WTC11 (cell line): ENCODE data around the gene NR2F1. TPM values are rescaled to one million over a fixed set of nuclear protein-coding genes. Genes with fewer than 3 reads are reported as not detected.
A peak's percentile ranks its signal among the peaks of the same experiment; 100 is the strongest.

ENCODE experiments used
- ATAC-seq: fragments of 200-7000 bp; cut with Tn5 transposase; 2 replicates; pipeline ENCODE4 v1.10.0; 2021; ENCODE audit warnings: mild to moderate bottlenecking, moderate library complexity
- CTCF ChIA-PET: fragments of 300-600 bp; sonication (Branson Sonifier 250); formaldehyde crosslinking; loops from one replicate; lab custom pipeline; 2021; ENCODE audit warnings: antibody characterized with exemption; lab: Charles Lee
- POLR2A ChIA-PET: fragments of 350-600 bp; sonication (Branson Sonifier 250); formaldehyde crosslinking; loops from one replicate; lab custom pipeline; 2021; ENCODE audit warnings: antibody characterized with exemption; lab: Charles Lee
- DNase-seq: peaks from one replicate; pipeline ENCODE4 v3.0.0; 2021; ENCODE audit warnings: low spot score
- H3K27ac Mint-ChIP-seq: 2 replicates; pipeline ENCODE4 v1.8.0; 2021; ENCODE audit warnings: mixed read lengths
- H3K27me3 Mint-ChIP-seq: 2 replicates; pipeline ENCODE4 v1.8.0; 2021; ENCODE audit warnings: low read depth, mild to moderate bottlenecking, moderate library complexity, mixed read lengths
- H3K36me3 Mint-ChIP-seq: 2 replicates; pipeline ENCODE4 v1.8.0; 2021; ENCODE audit warnings: mixed read lengths
- H3K4me1 Mint-ChIP-seq: 2 replicates; pipeline ENCODE4 v1.8.0; 2022; ENCODE audit warnings: mixed read lengths
- H3K4me3 Mint-ChIP-seq: 2 replicates; pipeline ENCODE4 v1.8.0; 2021; ENCODE audit warnings: mild to moderate bottlenecking, moderate library complexity, mixed read lengths
- H3K9me3 Mint-ChIP-seq: 2 replicates; pipeline ENCODE4 v1.8.0; 2021; ENCODE audit warnings: mixed read lengths
- ATF1 ChIP-seq: sonication (generic); formaldehyde crosslinking; IDR thresholded peaks from 2 replicates; pipeline ENCODE4 v1.8.1; 2023; ENCODE audit warnings: mild to moderate bottlenecking, moderate library complexity, missing genetic modification reagents
- CREM ChIP-seq: sonication (generic); formaldehyde crosslinking; IDR thresholded peaks from 2 replicates; pipeline ENCODE4 v1.8.1; 2022; ENCODE audit warnings: mild to moderate bottlenecking, missing genetic modification reagents, moderate library complexity
- ETV6 ChIP-seq: sonication (generic); formaldehyde crosslinking; IDR thresholded peaks from 2 replicates; pipeline ENCODE4 v1.8.1; 2022; ENCODE audit warnings: mild to moderate bottlenecking, missing genetic modification reagents
- JUN ChIP-seq: sonication (generic); formaldehyde crosslinking; IDR thresholded peaks from 2 replicates; pipeline ENCODE4 v1.8.0; 2023; ENCODE audit warnings: mild to moderate bottlenecking, missing genetic modification reagents
- total RNA-seq: library from RNA; stranded (reverse); gene quantifications from 3 replicates; pipeline ENCODE4 v1.2.3, GENCODE V29; 2021
- TF ChIP-seq, protein P1 (sequence below): sonication (generic); formaldehyde crosslinking; IDR thresholded peaks from 2 replicates; pipeline ENCODE4 v1.8.0; 2023; ENCODE audit warnings: missing genetic modification reagents, mild to moderate bottlenecking, borderline replicate concordance
- TF ChIP-seq, protein P2 (sequence below): sonication (generic); formaldehyde crosslinking; IDR thresholded peaks from 2 replicates; pipeline ENCODE4 v1.8.1; 2023; ENCODE audit warnings: mild to moderate bottlenecking, missing genetic modification reagents, moderate library complexity
- TF ChIP-seq, protein P3 (sequence below): sonication (generic); formaldehyde crosslinking; IDR thresholded peaks from 2 replicates; pipeline ENCODE4 v1.8.1; 2023; ENCODE audit warnings: mild to moderate bottlenecking, missing genetic modification reagents, moderate library complexity
- TF ChIP-seq, protein P4 (sequence below): sonication (generic); formaldehyde crosslinking; conservative IDR thresholded peaks from 2 replicates; pipeline ENCODE4 v1.8.1; 2023; ENCODE audit warnings: mild to moderate bottlenecking, low read depth, missing genetic modification reagents, moderate library complexity
- TF ChIP-seq, protein P5 (sequence below): sonication (generic); formaldehyde crosslinking; IDR thresholded peaks from 2 replicates; pipeline ENCODE4 v1.8.1; 2022; ENCODE audit warnings: missing genetic modification reagents, borderline replicate concordance

Gene NR2F1
- total RNA-seq, 1 experiment from 2014 or later: 0.31 TPM

DNA sequence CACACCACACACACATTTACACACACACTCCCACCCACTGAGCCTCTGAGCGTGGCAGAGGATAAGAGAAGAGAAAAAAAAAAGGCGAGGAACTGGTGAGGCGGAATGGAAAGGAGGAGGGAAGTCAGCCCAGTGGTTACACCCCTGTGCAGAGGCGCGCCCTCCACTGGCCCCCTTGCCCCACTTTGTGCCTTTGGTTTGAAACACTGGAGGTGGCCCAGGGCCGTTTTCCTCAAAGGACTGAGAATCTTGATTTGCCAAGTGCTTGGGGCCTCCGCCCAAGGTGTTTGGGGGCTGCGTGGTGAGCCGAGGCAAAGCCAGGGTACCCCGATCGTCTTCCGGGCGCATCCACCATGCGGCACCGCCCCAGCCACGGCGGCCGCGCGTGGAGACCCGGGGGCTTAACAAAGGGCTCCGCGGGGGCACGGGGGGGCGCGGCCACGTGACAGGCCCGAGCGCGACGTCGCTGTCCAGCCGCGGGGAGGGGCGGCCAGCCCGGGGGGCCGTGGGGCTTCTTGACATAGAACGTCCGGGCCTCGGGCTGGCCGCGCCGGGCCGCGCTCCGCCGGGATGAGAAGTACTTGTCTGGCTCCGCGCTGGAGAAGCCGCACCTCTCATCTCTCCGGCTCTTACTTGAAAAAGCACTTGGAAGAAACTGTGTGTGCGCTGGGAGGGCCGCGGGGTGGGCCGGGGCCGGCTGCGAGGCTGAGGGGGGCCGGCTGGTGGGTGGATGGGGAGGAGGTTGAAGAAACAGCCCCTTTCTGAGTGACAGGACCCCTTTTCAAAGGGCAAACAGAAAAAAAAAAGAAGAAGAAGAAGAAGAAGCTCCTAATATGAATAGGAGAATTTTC is 21.0 kb downstream of the NR2F1 start (continued):
- TF ChIP-seq, protein P1, sequence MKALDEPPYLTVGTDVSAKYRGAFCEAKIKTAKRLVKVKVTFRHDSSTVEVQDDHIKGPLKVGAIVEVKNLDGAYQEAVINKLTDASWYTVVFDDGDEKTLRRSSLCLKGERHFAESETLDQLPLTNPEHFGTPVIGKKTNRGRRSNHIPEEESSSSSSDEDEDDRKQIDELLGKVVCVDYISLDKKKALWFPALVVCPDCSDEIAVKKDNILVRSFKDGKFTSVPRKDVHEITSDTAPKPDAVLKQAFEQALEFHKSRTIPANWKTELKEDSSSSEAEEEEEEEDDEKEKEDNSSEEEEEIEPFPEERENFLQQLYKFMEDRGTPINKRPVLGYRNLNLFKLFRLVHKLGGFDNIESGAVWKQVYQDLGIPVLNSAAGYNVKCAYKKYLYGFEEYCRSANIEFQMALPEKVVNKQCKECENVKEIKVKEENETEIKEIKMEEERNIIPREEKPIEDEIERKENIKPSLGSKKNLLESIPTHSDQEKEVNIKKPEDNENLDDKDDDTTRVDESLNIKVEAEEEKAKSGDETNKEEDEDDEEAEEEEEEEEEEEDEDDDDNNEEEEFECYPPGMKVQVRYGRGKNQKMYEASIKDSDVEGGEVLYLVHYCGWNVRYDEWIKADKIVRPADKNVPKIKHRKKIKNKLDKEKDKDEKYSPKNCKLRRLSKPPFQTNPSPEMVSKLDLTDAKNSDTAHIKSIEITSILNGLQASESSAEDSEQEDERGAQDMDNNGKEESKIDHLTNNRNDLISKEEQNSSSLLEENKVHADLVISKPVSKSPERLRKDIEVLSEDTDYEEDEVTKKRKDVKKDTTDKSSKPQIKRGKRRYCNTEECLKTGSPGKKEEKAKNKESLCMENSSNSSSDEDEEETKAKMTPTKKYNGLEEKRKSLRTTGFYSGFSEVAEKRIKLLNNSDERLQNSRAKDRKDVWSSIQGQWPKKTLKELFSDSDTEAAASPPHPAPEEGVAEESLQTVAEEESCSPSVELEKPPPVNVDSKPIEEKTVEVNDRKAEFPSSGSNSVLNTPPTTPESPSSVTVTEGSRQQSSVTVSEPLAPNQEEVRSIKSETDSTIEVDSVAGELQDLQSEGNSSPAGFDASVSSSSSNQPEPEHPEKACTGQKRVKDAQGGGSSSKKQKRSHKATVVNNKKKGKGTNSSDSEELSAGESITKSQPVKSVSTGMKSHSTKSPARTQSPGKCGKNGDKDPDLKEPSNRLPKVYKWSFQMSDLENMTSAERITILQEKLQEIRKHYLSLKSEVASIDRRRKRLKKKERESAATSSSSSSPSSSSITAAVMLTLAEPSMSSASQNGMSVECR (CRISPR knock-in tag): no peak
- TF ChIP-seq CREM (CRISPR knock-in tag) (no peak), ATF1 (CRISPR knock-in tag) (no peak), JUN (CRISPR knock-in tag) (no peak)
- TF ChIP-seq, protein P2, sequence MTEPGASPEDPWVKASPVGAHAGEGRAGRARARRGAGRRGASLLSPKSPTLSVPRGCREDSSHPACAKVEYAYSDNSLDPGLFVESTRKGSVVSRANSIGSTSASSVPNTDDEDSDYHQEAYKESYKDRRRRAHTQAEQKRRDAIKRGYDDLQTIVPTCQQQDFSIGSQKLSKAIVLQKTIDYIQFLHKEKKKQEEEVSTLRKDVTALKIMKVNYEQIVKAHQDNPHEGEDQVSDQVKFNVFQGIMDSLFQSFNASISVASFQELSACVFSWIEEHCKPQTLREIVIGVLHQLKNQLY (CRISPR knock-in tag): no peak
- TF ChIP-seq, protein P3, sequence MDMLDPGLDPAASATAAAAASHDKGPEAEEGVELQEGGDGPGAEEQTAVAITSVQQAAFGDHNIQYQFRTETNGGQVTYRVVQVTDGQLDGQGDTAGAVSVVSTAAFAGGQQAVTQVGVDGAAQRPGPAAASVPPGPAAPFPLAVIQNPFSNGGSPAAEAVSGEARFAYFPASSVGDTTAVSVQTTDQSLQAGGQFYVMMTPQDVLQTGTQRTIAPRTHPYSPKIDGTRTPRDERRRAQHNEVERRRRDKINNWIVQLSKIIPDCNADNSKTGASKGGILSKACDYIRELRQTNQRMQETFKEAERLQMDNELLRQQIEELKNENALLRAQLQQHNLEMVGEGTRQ (CRISPR knock-in tag): peak; percentile 70
- TF ChIP-seq, protein P4, sequence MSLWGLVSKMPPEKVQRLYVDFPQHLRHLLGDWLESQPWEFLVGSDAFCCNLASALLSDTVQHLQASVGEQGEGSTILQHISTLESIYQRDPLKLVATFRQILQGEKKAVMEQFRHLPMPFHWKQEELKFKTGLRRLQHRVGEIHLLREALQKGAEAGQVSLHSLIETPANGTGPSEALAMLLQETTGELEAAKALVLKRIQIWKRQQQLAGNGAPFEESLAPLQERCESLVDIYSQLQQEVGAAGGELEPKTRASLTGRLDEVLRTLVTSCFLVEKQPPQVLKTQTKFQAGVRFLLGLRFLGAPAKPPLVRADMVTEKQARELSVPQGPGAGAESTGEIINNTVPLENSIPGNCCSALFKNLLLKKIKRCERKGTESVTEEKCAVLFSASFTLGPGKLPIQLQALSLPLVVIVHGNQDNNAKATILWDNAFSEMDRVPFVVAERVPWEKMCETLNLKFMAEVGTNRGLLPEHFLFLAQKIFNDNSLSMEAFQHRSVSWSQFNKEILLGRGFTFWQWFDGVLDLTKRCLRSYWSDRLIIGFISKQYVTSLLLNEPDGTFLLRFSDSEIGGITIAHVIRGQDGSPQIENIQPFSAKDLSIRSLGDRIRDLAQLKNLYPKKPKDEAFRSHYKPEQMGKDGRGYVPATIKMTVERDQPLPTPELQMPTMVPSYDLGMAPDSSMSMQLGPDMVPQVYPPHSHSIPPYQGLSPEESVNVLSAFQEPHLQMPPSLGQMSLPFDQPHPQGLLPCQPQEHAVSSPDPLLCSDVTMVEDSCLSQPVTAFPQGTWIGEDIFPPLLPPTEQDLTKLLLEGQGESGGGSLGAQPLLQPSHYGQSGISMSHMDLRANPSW (CRISPR knock-in tag): no peak

DNA sequence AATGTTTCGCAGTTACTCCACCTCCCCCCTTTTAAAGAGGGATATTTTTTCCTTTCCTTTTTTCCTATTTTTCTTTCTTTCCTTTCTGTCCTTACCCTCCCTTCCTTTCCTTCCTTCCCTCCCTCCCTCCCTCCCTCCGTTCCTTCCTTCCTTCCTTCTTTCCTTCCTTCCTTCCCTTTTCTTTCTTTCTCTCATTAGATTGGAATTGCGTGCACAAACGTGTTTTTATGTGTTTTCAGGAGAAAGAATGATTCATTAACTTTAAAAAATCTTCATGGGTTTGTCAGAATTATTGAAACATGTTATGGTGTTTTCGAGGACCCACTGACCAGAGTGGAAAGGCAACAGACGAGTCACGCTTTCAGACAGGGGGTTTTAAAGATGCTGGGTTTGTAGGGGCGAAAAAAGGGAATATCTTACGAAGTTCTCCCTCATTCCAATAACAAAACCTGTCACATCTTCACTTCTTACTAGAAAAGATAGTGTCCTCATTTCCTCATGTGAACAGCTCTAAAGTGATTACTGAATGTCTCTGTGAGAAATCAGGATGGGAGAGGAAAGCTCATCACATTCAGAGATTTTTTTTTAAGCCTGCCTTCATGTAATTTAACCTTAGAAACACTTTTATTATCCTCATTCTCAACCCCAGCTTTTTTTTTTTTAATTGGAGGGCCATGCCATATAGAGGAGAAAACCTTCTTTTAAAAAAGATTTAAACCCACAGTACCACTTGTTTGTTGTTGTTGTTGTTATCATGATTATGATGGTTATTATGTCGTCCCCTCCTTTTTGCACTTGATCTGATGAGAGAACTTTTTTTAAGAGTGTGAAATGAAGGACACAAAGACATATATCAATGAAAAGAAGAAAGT is 21.9 kb downstream of the NR2F1 start:
- no peaks in the 10 kb centered on the region for H3K9me3 Mint-ChIP-seq
- no peak for ATAC-seq
- CTCF ChIA-PET: no interaction called here

More for the DNA sequence above, 21.9 kb downstream of the NR2F1 start:
- peaks cover 2% of the 10 kb centered on the region; the same call in 1 of the 2 replicates for H3K36me3 Mint-ChIP-seq
- no peak for TF ChIP-seq ETV6
- TF ChIP-seq, protein P5, sequence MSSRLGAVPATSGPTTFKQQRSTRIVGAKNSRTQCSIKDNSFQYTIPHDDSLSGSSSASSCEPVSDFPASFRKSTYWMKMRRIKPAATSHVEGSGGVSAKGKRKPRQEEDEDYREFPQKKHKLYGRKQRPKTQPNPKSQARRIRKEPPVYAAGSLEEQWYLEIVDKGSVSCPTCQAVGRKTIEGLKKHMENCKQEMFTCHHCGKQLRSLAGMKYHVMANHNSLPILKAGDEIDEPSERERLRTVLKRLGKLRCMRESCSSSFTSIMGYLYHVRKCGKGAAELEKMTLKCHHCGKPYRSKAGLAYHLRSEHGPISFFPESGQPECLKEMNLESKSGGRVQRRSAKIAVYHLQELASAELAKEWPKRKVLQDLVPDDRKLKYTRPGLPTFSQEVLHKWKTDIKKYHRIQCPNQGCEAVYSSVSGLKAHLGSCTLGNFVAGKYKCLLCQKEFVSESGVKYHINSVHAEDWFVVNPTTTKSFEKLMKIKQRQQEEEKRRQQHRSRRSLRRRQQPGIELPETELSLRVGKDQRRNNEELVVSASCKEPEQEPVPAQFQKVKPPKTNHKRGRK: 0 out of 2 replicates have a peak, but pooled peaks have one; percentile 66
- TF ChIP-seq, all 79 proteins: peak for 1
- Mint-ChIP-seq H3K27ac (no peak overlapping the region), H3K27me3 (no peaks in the 10 kb centered on the region), H3K4me1 (peaks cover 51% of the 10 kb centered on the region), H3K4me3 (peak overlapping the region; percentile 33; the same call in 1 of the 2 replicates)
- POLR2A ChIA-PET: no interaction called here
- no peak for DNase-seq
